Endothelial cell of umbilical vein (primary cell): ENCODE results near the gene MBLAC1.

Experiments used
- EZH2 ChIP-seq: IDR thresholded peaks from 2 replicates; pipeline ENCODE4 v1.6.1; 2012; ENCODE audit warnings: borderline replicate concordance, low read depth, mild to moderate bottlenecking, moderate library complexity, low read length, inconsistent platforms; ENCODE audit not compliant: severe bottlenecking
- FOS ChIP-seq: IDR thresholded peaks from 2 replicates; pipeline ENCODE4 v1.6.1; 2011; ENCODE audit warnings: mild to moderate bottlenecking, low read length, moderate library complexity, borderline replicate concordance; ENCODE audit not compliant: insufficient read depth
- MAX ChIP-seq: IDR thresholded peaks from 2 replicates; pipeline ENCODE4 v1.6.1; 2011; ENCODE audit not compliant: insufficient read depth, insufficient read length
- MYC ChIP-seq: IDR thresholded peaks from one replicate; pipeline ENCODE4 v1.6.1; 2011; ENCODE audit warnings: mild to moderate bottlenecking, low read depth, low read length
- POLR2A ChIP-seq: IDR thresholded peaks from 2 replicates; pipeline ENCODE4 v1.6.1; 2012; ENCODE audit warnings: low read depth, mild to moderate bottlenecking, control low read depth, low read length
- POLR2AphosphoS5 ChIP-seq: IDR thresholded peaks from 2 replicates; pipeline ENCODE4 v1.6.1; 2012; ENCODE audit warnings: low read depth, mild to moderate bottlenecking, control low read depth, low read length, moderate library complexity; ENCODE audit not compliant: insufficient read depth
- TF ChIP-seq, protein P1 (sequence below), 2 donors: IDR thresholded peaks; 1 replicate in 1 of 2; 2 replicates in 1 of 2; pipeline ENCODE4 v1.5.1; 2011; ENCODE audit warnings: low read length in 2 of 2, mild to moderate bottlenecking in 2 of 2, moderate library complexity in 2 of 2, control low read depth in 1 of 2, inconsistent platforms in 1 of 2, low read depth in 1 of 2; ENCODE audit not compliant: insufficient read depth in 1 of 2; ENCODE audit errors: extremely low read depth in 1 of 2

- TF ChIP-seq, protein P1, sequence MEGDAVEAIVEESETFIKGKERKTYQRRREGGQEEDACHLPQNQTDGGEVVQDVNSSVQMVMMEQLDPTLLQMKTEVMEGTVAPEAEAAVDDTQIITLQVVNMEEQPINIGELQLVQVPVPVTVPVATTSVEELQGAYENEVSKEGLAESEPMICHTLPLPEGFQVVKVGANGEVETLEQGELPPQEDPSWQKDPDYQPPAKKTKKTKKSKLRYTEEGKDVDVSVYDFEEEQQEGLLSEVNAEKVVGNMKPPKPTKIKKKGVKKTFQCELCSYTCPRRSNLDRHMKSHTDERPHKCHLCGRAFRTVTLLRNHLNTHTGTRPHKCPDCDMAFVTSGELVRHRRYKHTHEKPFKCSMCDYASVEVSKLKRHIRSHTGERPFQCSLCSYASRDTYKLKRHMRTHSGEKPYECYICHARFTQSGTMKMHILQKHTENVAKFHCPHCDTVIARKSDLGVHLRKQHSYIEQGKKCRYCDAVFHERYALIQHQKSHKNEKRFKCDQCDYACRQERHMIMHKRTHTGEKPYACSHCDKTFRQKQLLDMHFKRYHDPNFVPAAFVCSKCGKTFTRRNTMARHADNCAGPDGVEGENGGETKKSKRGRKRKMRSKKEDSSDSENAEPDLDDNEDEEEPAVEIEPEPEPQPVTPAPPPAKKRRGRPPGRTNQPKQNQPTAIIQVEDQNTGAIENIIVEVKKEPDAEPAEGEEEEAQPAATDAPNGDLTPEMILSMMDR (IDR thresholded peaks at IDR 0.05; ENCODE audit: extremely low read depth in 1 of 2, insufficient read depth in 1 of 2, low read depth in 1 of 2, low read length in 2 of 2), result no peak
- TF ChIP-seq FOS (no peak), EZH2 (no peak), POLR2AphosphoS5 (no peak), POLR2A (no peak), MAX (no peak), MYC (no peak)
Measured at GRCh38 chr7:100107890-100108289, 18.9 kb upstream of the MBLAC1 start.
